ENCODE data around the gene KDELR3.

The KDELR3 gene

GRCh38 chr22:38451404-38451803, 16.5 kb upstream of the KDELR3 start:
- H3K4me3 ChIP-seq (ENCODE audit: control insufficient read depth, low read depth, low read length) = no peak overlapping the region
- TF ChIP-seq, protein P1, sequence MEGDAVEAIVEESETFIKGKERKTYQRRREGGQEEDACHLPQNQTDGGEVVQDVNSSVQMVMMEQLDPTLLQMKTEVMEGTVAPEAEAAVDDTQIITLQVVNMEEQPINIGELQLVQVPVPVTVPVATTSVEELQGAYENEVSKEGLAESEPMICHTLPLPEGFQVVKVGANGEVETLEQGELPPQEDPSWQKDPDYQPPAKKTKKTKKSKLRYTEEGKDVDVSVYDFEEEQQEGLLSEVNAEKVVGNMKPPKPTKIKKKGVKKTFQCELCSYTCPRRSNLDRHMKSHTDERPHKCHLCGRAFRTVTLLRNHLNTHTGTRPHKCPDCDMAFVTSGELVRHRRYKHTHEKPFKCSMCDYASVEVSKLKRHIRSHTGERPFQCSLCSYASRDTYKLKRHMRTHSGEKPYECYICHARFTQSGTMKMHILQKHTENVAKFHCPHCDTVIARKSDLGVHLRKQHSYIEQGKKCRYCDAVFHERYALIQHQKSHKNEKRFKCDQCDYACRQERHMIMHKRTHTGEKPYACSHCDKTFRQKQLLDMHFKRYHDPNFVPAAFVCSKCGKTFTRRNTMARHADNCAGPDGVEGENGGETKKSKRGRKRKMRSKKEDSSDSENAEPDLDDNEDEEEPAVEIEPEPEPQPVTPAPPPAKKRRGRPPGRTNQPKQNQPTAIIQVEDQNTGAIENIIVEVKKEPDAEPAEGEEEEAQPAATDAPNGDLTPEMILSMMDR (IDR thresholded peaks at IDR 0.05; ENCODE audit: control insufficient read depth, insufficient read depth, low read depth, low read length, missing control alignments) = no peak
- DNase-seq (ENCODE audit: low read depth) = no peak

DNA sequence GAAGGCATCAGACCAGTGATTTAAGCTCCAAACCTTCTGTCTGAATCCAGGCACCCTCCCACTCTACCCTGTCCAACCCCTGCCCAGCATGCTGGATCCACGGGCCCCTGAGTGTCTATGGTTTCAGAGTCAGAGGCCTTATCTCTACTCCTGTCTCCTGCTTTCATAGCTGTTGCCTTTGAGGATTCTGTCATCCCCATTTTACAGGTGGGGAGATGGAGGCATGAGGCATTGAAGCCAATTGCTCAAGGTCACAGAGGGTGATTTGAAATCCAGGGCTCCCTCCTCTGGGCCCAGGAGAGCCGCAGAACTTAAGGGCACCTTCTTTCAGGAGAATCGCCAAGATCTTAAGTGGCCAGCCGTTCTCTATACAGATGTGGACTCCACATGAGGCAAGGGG, 16.0 kb upstream of the KDELR3 start:
- no peak overlapping the region for H3K4me3 ChIP-seq (ENCODE audit: control insufficient read depth, low read depth, low read length)
- DNase-seq (ENCODE audit: low read depth) = no peak
- TF ChIP-seq, protein P1 (IDR thresholded peaks at IDR 0.05; ENCODE audit: control insufficient read depth, insufficient read depth, low read depth, low read length, missing control alignments) = no peak

- no peak overlapping the region for H3K4me3 ChIP-seq (ENCODE audit: control insufficient read depth, low read depth, low read length)
- no peak for DNase-seq (ENCODE audit: low read depth)
- TF ChIP-seq, protein P1 (IDR thresholded peaks at IDR 0.05; ENCODE audit: control insufficient read depth, insufficient read depth, low read depth, low read length, missing control alignments) = no peak
Observed at GRCh38 chr22:38452373-38453065, 15.4 kb upstream of the KDELR3 start.

GRCh38 chr22:38453066-38453672, 14.7 kb upstream of the KDELR3 start:
- TF ChIP-seq, protein P1 (IDR thresholded peaks at IDR 0.05; ENCODE audit: control insufficient read depth, insufficient read depth, low read depth, low read length, missing control alignments) = no peak
- no peak for DNase-seq (ENCODE audit: low read depth)

GRCh38 chr22:38453996-38454352, 13.9 kb upstream of the KDELR3 start:
- no peak overlapping the region for H3K4me3 ChIP-seq (ENCODE audit: control insufficient read depth, low read depth, low read length)
- no peak for DNase-seq (ENCODE audit: low read depth)
- TF ChIP-seq, protein P1 (IDR thresholded peaks at IDR 0.05; ENCODE audit: control insufficient read depth, insufficient read depth, low read depth, low read length, missing control alignments) = no peak

More at GRCh38 chr22:38453066-38453672, 14.7 kb upstream of the KDELR3 start:
- no peak overlapping the region for H3K4me3 ChIP-seq (ENCODE audit: control insufficient read depth, low read depth, low read length)

GRCh38 chr22:38454353-38455075, 13.4 kb upstream of the KDELR3 start:
- no peak overlapping the region for H3K4me3 ChIP-seq (ENCODE audit: control insufficient read depth, low read depth, low read length)
- TF ChIP-seq, protein P1 (IDR thresholded peaks at IDR 0.05; ENCODE audit: control insufficient read depth, insufficient read depth, low read depth, low read length, missing control alignments) = no peak
- DNase-seq (ENCODE audit: low read depth) = no peak

All from AG09309 (cell line).